ENCODE data around the gene SERINC3. TPM values are rescaled to one million over a fixed set of nuclear protein-coding genes. Genes with fewer than 3 reads are reported as not detected.

SERINC3 gene
- total RNA-seq, 1 donor from 2014 or later, result 82.8 TPM

DNA sequence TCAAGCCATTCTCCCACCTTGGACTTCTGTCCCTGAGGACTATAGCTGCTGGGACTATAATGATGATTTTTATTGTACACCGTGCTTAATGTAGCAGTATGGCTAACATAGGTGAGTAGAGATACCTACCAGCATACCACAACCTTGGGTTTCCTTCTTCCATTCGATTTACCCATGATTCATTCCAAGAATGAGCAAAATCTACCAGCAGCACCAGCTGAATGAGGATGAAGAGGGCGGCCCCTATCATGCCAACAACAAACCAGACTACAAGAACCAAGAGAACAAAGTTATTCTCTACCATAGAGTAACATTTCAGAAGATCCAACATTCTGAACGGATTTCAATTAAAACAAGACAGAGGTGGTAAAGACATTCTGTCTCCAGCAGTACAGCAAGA, 12.1 kb downstream of the SERINC3 start:
- DNase-seq (ENCODE audit: low spot score), result no peak
- Mint-ChIP-seq H3K4me1 (ENCODE audit: unreplicated experiment) (no peaks in the 10 kb centered on the region), H3K27me3 (ENCODE audit: unreplicated experiment) (no peaks in the 10 kb centered on the region), H3K4me3 (ENCODE audit: unreplicated experiment) (no peak overlapping the region), H3K36me3 (ENCODE audit: low read depth, unreplicated experiment) (no peaks in the 10 kb centered on the region), H3K27ac (ENCODE audit: unreplicated experiment) (no peak overlapping the region), H3K9me3 (ENCODE audit: unreplicated experiment) (no peaks in the 10 kb centered on the region)
- TF ChIP-seq CTCF (IDR thresholded peaks at IDR 0.05; ENCODE audit: unreplicated experiment), result no peak

GRCh38 chr20:44504402-44505307, 17.2 kb downstream of the SERINC3 start:
- no peak for DNase-seq (ENCODE audit: low spot score)
- no peak for TF ChIP-seq CTCF (IDR thresholded peaks at IDR 0.05; ENCODE audit: unreplicated experiment)
- peaks cover 16% of the 10 kb centered on the region for H3K36me3 Mint-ChIP-seq (ENCODE audit: low read depth, unreplicated experiment)
- H3K27me3 Mint-ChIP-seq (ENCODE audit: unreplicated experiment), result no peaks in the 10 kb centered on the region
- no peak overlapping the region for H3K27ac Mint-ChIP-seq (ENCODE audit: unreplicated experiment)
- H3K4me3 Mint-ChIP-seq (ENCODE audit: unreplicated experiment), result no peak overlapping the region
- H3K9me3 Mint-ChIP-seq (ENCODE audit: unreplicated experiment), result no peaks in the 10 kb centered on the region
- H3K4me1 Mint-ChIP-seq (ENCODE audit: unreplicated experiment), result no peaks in the 10 kb centered on the region

DNA sequence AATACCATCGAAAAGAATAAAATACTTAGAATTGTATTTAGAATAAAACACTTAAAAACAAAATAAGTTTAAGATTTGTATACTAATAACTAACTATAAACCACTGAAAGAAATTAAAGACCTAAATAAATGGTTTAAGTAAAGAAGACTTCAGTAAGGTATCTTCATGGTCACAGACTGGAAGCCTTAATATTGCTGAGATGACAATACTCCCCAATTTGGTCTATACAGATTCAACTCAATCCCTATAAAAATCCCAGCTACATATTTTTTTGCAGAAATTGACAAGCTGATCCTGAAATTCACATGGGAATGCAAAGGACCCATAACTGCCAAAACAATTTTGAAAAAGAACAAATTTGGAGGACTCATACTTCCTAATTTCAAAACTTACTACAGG, 18.9 kb downstream of the SERINC3 start:
- no peak overlapping the region for H3K27ac Mint-ChIP-seq (ENCODE audit: unreplicated experiment)
- no peaks in the 10 kb centered on the region for H3K27me3 Mint-ChIP-seq (ENCODE audit: unreplicated experiment)
- H3K36me3 Mint-ChIP-seq (ENCODE audit: low read depth, unreplicated experiment), result peaks cover 26% of the 10 kb centered on the region
- no peaks in the 10 kb centered on the region for H3K4me1 Mint-ChIP-seq (ENCODE audit: unreplicated experiment)
- no peak for TF ChIP-seq CTCF (IDR thresholded peaks at IDR 0.05; ENCODE audit: unreplicated experiment)
- no peak overlapping the region for H3K4me3 Mint-ChIP-seq (ENCODE audit: unreplicated experiment)
- no peaks in the 10 kb centered on the region for H3K9me3 Mint-ChIP-seq (ENCODE audit: unreplicated experiment)
- DNase-seq (ENCODE audit: low spot score), result no peak

DNA sequence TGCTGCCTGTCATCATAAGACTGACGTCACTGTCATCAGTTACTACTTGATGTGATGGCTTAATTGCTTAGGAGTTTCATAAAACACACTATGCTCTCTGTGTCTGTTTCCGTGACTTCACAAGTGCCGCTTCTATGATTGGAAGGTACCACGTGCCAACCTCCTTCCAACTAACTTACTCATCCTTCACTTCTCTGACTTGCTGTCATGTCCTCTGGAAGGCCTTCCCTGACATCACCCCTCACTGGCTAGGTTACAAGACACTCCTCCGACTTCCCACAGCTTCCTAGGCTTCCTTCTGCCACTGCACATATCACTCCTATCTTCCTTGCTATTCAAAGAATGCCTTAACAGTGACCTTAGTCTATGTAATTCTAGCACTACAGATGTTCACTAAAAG, 20.4 kb downstream of the SERINC3 start:
- H3K27ac Mint-ChIP-seq (ENCODE audit: unreplicated experiment), result no peak overlapping the region
- no peaks in the 10 kb centered on the region for H3K4me1 Mint-ChIP-seq (ENCODE audit: unreplicated experiment)
- H3K36me3 Mint-ChIP-seq (ENCODE audit: low read depth, unreplicated experiment), result peaks cover 32% of the 10 kb centered on the region
- no peaks in the 10 kb centered on the region for H3K27me3 Mint-ChIP-seq (ENCODE audit: unreplicated experiment)
- DNase-seq (ENCODE audit: low spot score), result no peak
- H3K4me3 Mint-ChIP-seq (ENCODE audit: unreplicated experiment), result no peak overlapping the region
- TF ChIP-seq CTCF (IDR thresholded peaks at IDR 0.05; ENCODE audit: unreplicated experiment), result no peak
- H3K9me3 Mint-ChIP-seq (ENCODE audit: unreplicated experiment), result no peaks in the 10 kb centered on the region

DNA sequence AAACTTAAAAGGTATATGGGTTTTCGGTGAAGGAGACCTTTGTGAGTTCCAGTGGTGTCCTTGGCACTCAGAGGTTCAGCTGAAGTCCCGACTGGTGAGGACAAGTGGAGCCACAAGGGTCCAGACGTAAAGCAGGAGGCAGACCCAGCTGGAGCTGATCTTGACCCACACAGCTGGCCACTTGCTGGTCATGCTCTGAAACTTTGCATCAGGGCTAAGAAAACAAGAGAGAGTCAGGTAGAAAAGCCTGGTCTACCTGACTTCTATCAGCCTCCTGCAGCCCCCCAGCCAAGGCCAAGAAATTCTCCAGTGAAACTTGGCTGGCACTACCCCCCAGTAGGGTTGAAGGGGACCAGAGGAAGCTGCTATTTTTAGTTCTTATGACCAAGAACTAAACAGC, 21.6 kb downstream of the SERINC3 start:
- Mint-ChIP-seq H3K27me3 (ENCODE audit: unreplicated experiment) (no peaks in the 10 kb centered on the region), H3K36me3 (ENCODE audit: low read depth, unreplicated experiment) (peaks cover 40% of the 10 kb centered on the region), H3K4me3 (ENCODE audit: unreplicated experiment) (no peak overlapping the region), H3K9me3 (ENCODE audit: unreplicated experiment) (no peaks in the 10 kb centered on the region), H3K4me1 (ENCODE audit: unreplicated experiment) (no peaks in the 10 kb centered on the region), H3K27ac (ENCODE audit: unreplicated experiment) (no peak overlapping the region)
- TF ChIP-seq CTCF (IDR thresholded peaks at IDR 0.05; ENCODE audit: unreplicated experiment), result no peak
- DNase-seq (ENCODE audit: low spot score), result no peak

All from endothelial cell (in vitro differentiated cells).